ENCODE results near the gene PTPRN2.

DNA sequence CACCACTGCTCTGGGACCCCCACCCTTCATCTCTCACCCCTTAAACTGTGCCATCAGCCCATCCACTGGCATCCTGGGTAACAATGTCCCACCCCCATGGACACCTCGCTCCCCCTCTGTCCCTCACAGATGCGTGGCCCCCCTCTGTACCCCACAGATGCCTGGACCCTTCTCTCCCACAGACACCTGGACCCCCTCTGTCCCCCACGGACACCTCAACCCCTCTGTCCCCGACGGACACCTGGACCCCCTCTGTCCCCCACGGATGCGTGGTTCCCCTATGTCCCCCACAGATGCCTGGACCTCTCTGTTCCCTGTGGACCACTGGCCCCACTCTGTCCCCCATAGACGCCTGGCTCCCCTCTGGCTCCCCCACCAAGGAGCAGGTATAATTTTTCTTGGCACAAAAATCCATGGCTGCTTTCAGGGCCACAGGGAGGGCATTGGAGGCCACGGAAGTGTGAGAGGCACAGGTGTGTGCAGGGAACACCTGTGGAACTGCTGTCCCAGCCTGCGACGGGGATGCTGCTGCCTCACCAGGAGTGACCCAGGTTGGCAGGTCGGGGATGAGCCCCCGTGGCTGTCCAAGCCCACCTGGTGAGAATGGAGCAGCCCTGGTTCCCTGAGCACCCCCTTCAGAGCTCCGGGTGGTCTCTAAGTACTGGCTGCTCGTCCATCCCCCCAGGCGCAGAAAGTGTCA, 193.5 kb downstream of the PTPRN2 start:
- no peak for TF ChIP-seq GATA3 (IDR thresholded peaks at IDR 0.05; ENCODE audit: low read depth, low read length)
- TF ChIP-seq GATA2 (IDR thresholded peaks at IDR 0.05; ENCODE audit: low read depth, low read length) = no peak

Measured in SH-SY5Y (cell line).